ENCODE measurements around the gene SPINT1. TPM values are rescaled to one million over a fixed set of nuclear protein-coding genes. Genes with fewer than 3 reads are reported as not detected.

Gene SPINT1
- total RNA-seq, 1 experiment from 2014 or later: 123 TPM

DNA sequence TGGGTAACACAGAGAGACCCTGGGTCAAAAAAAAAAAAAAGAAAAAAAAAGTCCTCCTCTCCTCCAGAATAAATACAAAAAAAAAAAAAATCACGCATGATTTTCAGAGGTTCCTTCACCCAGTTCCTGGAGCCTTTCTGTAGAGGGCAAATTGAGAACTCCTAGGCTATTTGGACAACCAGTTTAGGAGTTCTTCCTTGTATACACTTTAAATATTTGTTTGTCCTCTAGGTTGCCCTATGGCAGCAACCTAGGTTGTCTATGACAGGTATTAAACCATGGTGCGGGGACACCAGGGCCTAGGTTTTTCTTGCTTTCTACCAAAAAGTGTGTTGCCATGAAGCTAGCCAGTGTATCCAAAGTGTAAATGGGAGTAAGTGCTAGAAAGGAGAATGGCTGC, 40.8 kb upstream of the SPINT1 start:
- CTCF ChIA-PET: interaction anchor here (1.8 kb wide), 1 partner anchor 18 kb away, joined by 4 read pairs; no protein-coding TSS in a partner anchor
- no peaks in the 10 kb centered on the region for H3K36me3 ChIP-seq (ENCODE audit: control insufficient read depth in 1 of 2, insufficient read depth in 2 of 2, low read length in 2 of 2)
- ATAC-seq (no peak), DNase-seq (ENCODE audit: low read depth, low spot score) (no peak)
- no peaks in the 10 kb centered on the region for H4K20me1 ChIP-seq (ENCODE audit: insufficient read depth)
- POLR2A ChIA-PET: no interaction called here
- H3K4me2 ChIP-seq (ENCODE audit: low read length): no peak overlapping the region
- intact Hi-C loops (cut with micrococcal nuclease): no loop called here
- H2AFZ ChIP-seq (ENCODE audit: low read depth, low read length, poor library complexity, severe bottlenecking): no peak overlapping the region
- no peaks in the 10 kb centered on the region for H3K9me2 ChIP-seq (ENCODE audit: insufficient read depth)
- no TSS peak for BruUV-seq (replicated peaks)
- H3K27me3 ChIP-seq (ENCODE audit: insufficient read depth, low read length): no peaks in the 10 kb centered on the region
- H3K79me2 ChIP-seq (ENCODE audit: insufficient read depth, low read length): peaks cover 41% of the 10 kb centered on the region
- H3K4me1 ChIP-seq (ENCODE audit: control insufficient read depth in 1 of 2, insufficient read depth in 2 of 2, low read length in 2 of 2): peaks cover 18 to 34% of the 10 kb centered on the region in 2 experiments; a peak in 3 of 4 replicates
- H3K27ac ChIP-seq (ENCODE audit: low read depth, low read length): no peak overlapping the region
- no peak overlapping the region for H3K4me3 ChIP-seq (replicated peaks in 1 of 2; ENCODE audit: low read depth in 1 of 2, low read length in 2 of 2)
- H3K9me3 ChIP-seq (ENCODE audit: control insufficient read depth in 1 of 2, insufficient read depth in 1 of 2, low read depth in 1 of 2, low read length in 2 of 2): no peaks in the 10 kb centered on the region
- TF ChIP-seq, protein P1, sequence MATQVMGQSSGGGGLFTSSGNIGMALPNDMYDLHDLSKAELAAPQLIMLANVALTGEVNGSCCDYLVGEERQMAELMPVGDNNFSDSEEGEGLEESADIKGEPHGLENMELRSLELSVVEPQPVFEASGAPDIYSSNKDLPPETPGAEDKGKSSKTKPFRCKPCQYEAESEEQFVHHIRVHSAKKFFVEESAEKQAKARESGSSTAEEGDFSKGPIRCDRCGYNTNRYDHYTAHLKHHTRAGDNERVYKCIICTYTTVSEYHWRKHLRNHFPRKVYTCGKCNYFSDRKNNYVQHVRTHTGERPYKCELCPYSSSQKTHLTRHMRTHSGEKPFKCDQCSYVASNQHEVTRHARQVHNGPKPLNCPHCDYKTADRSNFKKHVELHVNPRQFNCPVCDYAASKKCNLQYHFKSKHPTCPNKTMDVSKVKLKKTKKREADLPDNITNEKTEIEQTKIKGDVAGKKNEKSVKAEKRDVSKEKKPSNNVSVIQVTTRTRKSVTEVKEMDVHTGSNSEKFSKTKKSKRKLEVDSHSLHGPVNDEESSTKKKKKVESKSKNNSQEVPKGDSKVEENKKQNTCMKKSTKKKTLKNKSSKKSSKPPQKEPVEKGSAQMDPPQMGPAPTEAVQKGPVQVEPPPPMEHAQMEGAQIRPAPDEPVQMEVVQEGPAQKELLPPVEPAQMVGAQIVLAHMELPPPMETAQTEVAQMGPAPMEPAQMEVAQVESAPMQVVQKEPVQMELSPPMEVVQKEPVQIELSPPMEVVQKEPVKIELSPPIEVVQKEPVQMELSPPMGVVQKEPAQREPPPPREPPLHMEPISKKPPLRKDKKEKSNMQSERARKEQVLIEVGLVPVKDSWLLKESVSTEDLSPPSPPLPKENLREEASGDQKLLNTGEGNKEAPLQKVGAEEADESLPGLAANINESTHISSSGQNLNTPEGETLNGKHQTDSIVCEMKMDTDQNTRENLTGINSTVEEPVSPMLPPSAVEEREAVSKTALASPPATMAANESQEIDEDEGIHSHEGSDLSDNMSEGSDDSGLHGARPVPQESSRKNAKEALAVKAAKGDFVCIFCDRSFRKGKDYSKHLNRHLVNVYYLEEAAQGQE (IDR thresholded peaks at IDR 0.05; ENCODE audit: low read depth): no peak
- TF ChIP-seq EZH2 (IDR thresholded peaks at IDR 0.05): no peak
- TF ChIP-seq, protein P2, sequence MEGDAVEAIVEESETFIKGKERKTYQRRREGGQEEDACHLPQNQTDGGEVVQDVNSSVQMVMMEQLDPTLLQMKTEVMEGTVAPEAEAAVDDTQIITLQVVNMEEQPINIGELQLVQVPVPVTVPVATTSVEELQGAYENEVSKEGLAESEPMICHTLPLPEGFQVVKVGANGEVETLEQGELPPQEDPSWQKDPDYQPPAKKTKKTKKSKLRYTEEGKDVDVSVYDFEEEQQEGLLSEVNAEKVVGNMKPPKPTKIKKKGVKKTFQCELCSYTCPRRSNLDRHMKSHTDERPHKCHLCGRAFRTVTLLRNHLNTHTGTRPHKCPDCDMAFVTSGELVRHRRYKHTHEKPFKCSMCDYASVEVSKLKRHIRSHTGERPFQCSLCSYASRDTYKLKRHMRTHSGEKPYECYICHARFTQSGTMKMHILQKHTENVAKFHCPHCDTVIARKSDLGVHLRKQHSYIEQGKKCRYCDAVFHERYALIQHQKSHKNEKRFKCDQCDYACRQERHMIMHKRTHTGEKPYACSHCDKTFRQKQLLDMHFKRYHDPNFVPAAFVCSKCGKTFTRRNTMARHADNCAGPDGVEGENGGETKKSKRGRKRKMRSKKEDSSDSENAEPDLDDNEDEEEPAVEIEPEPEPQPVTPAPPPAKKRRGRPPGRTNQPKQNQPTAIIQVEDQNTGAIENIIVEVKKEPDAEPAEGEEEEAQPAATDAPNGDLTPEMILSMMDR (IDR thresholded peaks at IDR 0.05 in 2 of 3, conservative IDR thresholded peaks at IDR 0.05 in 1 of 3; ENCODE audit: borderline replicate concordance in 1 of 3, insufficient read depth in 1 of 3, low read depth in 2 of 3, low read length in 2 of 3): no peak
- no peak for TF ChIP-seq ZFX (IDR thresholded peaks at IDR 0.05)
- TF ChIP-seq YY1 (IDR thresholded peaks at IDR 0.05; ENCODE audit: extremely low read depth, insufficient replicate concordance, low read depth, low read length): no peak
- no peak for TF ChIP-seq ELF1 (IDR thresholded peaks at IDR 0.05; ENCODE audit: borderline replicate concordance, low read depth)
- no peak for TF ChIP-seq SIN3A (IDR thresholded peaks at IDR 0.05; ENCODE audit: low read depth)
- TF ChIP-seq EZH2phosphoT487 (IDR thresholded peaks at IDR 0.05; ENCODE audit: borderline replicate concordance): no peak
- TF ChIP-seq EGR1 (IDR thresholded peaks at IDR 0.05; ENCODE audit: low read depth): no peak
- TF ChIP-seq, protein P3, sequence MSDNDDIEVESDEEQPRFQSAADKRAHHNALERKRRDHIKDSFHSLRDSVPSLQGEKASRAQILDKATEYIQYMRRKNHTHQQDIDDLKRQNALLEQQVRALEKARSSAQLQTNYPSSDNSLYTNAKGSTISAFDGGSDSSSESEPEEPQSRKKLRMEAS (IDR thresholded peaks at IDR 0.05): no peak
- no peak for TF ChIP-seq SRF (IDR thresholded peaks at IDR 0.05; ENCODE audit: low read depth)
- TF ChIP-seq, protein P4, sequence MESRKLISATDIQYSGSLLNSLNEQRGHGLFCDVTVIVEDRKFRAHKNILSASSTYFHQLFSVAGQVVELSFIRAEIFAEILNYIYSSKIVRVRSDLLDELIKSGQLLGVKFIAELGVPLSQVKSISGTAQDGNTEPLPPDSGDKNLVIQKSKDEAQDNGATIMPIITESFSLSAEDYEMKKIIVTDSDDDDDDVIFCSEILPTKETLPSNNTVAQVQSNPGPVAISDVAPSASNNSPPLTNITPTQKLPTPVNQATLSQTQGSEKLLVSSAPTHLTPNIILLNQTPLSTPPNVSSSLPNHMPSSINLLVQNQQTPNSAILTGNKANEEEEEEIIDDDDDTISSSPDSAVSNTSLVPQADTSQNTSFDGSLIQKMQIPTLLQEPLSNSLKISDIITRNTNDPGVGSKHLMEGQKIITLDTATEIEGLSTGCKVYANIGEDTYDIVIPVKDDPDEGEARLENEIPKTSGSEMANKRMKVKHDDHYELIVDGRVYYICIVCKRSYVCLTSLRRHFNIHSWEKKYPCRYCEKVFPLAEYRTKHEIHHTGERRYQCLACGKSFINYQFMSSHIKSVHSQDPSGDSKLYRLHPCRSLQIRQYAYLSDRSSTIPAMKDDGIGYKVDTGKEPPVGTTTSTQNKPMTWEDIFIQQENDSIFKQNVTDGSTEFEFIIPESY (IDR thresholded peaks at IDR 0.05; ENCODE audit: extremely low read depth, insufficient replicate concordance, low read length): no peak
- no peak for TF ChIP-seq CBX3 (IDR thresholded peaks at IDR 0.05; ENCODE audit: low read depth)
- TF ChIP-seq SP1 (IDR thresholded peaks at IDR 0.05; ENCODE audit: low read depth): no peak
- TF ChIP-seq POLR2A (IDR thresholded peaks at IDR 0.05; ENCODE audit: borderline replicate concordance, extremely low read depth, insufficient read depth, insufficient read length): no peak
- no peak for TF ChIP-seq FOSL1 (IDR thresholded peaks at IDR 0.05; ENCODE audit: low read depth)
- no peak for TF ChIP-seq TCF7L2 (IDR thresholded peaks at IDR 0.05; ENCODE audit: borderline replicate concordance, extremely low read depth, insufficient read depth, insufficient read length)
- no peak for TF ChIP-seq CEBPB (IDR thresholded peaks at IDR 0.05; ENCODE audit: low read depth)
- TF ChIP-seq JUND (IDR thresholded peaks at IDR 0.05): no peak
- no peak for TF ChIP-seq ZNF274 (IDR thresholded peaks at IDR 0.05; ENCODE audit: low read depth, low read length)
- no peak overlapping the region for H3K9ac ChIP-seq (ENCODE audit: low read length)
- RAD21 ChIA-PET (ENCODE audit: low non-redundant PET in 1 of 2, low total read pairs in 2 of 2, uncharacterized antibody in 2 of 2, unreplicated experiment in 2 of 2): no interaction called here
